Muscle of back (tissue), 11 donors: ENCODE results near the gene TMPRSS11D. TPM values are rescaled to one million over a fixed set of nuclear protein-coding genes. Genes with fewer than 3 reads are reported as not detected.
A peak's percentile ranks its signal among the peaks of the same experiment; 100 is the strongest.

Source experiments
- DNase-seq, 3 donors: peaks; one replicate each; pipeline versions ENCODE4 v3.0.0 to v3.0.0-alpha.2; 2013
- polyA plus RNA-seq, 10 donors: library from polyadenylated mRNA; unstranded; fragments of 120-200 nt; gene quantifications; one replicate each; pipeline ENCODE4 v1.2.1, GENCODE V29; 2013; ENCODE audit not compliant: insufficient read length in 10 of 10

The TMPRSS11D gene
- polyA plus RNA-seq, 10 donors: 0.17 to 0.92 (median 0.34) TPM; not detected in 6

DNA sequence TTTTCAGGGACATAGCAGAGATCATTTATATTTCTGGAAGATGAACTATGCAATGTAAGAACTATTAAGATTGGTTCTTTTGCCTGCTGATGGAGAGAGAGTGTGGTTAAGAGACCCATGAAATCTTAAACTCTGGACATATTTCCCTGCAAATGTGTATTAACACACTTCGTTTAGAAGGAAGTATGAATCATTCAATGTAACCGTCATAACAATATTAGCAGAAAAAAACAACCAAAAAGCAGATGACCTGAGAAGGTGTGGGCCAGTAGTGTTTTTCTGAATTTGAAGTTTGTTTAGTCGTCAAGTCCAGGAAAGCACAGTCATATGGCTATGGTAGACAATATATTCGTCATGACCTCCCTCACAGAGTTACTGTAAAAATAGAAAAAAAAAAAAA is 2.5 kb upstream of the TMPRSS11D start:
- no peak for DNase-seq

GRCh38 chr4:67885762-67886161 is 2.0 kb upstream of the TMPRSS11D start:
- DNase-seq: peak in 1 of 3 donors; percentile 88

GRCh38 chr4:67884701-67885100 is 899 bp upstream of the TMPRSS11D start:
- no peak for DNase-seq

DNA sequence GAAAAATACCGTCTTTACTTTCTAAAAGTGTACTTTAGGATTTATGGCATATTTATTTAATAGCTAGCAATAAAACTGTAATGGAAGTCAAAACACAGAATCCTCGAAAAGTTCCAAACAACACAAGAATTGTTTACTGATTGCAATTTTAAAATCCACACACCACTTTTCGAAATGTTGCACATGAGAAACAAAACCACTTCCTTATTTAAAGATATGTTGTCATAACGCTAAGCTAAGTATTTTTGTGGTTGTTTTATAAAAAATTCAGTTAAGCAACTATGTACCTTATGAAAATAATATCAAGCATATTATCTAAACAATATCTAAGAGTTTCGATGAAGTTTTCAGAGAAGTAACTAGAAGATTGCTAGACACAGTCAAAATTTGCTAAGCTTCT is 344 bp downstream of the TMPRSS11D start:
- no peak for DNase-seq

- peak; percentile 77 to 93 (median 78) for DNase-seq
These were observed 2.8 kb downstream of the TMPRSS11D start for GRCh38 chr4:67880866-67881610.

- no peak for DNase-seq
These were observed 4.3 kb downstream of the TMPRSS11D start for GRCh38 chr4:67879486-67879885.

GRCh38 chr4:67877086-67877485 is 6.7 kb downstream of the TMPRSS11D start:
- no peak for DNase-seq

DNA sequence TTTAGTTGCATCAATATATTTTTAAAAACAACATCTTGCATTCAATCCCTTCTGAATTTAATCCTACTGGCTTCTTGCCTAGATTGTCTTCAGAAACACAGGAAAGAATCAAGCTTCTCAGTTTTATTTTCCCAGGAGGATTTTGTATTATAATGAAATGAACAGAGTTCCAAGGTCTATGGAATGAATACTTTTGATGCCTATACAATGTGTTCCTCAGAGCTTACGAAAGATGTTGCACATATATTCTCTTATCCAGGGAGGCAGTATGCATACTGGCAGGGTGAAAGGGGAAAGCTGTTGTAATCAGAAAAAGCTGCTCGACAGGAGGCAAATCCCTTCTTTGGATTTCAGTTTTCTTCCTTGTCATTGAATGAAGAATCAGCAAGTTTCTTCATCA is 8.8 kb downstream of the TMPRSS11D start:
- peak; percentile 44 to 83 (median 57) for DNase-seq

DNA sequence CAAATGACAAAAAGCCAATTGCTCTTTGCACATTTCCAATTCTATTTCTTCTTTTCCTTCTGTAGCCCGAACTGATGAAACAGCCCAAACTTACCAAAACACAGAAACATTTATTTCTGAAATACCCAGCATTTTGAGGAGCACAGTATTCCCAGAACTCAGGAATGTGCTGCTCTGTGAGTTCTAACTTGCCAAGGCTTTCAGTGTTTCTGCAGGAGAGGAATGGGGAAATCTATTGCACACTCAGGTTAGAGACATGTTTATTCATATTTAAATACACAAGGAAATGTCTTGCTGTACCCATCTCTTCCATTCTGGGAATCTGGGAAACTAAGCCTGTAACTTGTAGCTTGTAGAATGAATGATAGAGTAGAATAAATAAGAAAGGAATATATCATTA is 10.7 kb downstream of the TMPRSS11D start:
- peak in 1 of 3 donors; percentile 24 for DNase-seq

DNA sequence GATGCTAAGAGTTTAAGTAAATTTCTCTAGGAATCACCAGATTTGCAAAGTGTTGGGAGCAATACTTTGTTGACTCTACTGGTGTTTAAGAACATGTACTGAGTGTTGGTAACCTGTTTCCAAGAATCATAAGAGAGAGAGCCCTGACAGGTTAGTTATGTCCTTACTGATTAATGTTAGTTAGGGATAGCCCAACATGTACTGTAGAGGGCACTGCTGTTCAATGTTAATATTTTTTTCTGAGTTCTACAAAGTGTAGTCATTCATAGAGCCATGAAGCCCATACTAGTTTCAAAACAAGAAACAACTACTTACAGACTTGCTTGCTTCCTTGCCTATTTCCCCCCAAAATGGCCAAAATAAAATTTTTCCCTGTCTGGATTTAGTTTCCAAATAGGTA is 11.9 kb downstream of the TMPRSS11D start:
- peak in 2 of 3 donors; percentile 41 to 60 for DNase-seq

DNA sequence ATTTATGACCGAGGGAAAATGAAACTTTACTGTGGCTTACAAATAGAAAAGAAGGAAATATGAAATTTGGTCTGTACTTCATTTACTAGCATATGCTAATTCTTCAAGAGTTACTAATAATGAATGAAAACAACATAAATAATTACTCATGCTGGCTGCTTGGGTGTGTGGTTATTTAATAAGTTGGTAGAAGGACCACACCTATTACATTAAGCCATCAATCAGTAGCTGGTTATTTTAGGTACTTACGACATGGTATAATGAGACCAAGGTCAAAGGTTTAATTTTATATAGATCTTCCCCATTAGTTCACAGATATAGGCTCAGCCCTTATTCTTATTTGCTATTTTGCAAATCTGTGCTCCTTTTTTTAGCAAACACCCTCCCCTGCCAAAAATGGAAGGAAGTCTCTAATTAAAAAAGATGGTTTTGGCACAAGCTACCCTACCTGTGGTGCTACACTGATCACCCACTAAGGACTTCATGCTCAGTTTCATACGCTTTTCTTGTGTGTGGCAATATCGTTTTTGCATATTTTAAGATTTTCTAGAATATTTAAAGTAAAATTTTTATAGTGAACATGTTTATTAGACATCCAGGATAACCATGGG is 14.1 kb downstream of the TMPRSS11D start:
- DNase-seq: no peak

DNA sequence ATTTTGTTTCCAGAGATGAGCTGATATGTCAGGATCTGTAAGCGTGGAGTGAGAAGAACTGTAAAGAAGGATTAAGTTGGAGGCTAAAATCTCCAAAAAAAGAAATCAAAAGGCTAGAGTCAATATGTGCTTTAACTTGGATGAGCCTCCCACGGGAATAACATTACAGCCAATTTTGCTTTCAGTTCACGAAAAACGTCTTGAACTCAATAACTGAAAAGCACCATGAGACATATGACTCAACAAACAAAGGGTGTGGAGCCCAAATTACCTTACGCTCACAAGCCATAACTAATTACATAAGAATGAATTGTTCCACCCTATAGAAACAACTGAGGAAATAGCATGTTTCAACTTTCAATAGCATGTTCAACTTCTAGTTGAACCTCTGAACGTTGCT is 22.3 kb downstream of the TMPRSS11D start:
- DNase-seq: peak in 2 of 3 donors; percentile 44 to 70

- DNase-seq: no peak
These were observed 30.5 kb downstream of the TMPRSS11D start for GRCh38 chr4:67853336-67853735.

DNA sequence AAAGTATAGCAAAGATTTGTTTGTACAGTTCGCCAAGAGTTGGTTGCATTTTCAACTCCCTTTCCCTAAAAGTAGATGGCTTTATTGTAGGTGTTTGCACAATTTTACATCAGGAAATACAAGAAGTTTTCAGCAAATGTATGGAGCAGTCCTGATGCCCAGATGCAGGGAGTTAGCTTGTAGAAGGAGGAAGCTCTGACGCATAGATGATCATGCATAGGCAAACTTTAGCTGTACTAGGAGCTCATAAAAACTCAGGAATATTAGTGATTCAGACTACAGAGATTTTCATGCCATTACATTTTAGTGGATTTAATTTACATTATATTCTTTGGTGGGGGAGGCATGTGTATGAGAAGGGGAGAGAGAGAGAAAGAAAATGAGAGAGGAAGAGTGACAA is 62.9 kb downstream of the TMPRSS11D start:
- DNase-seq: no peak

- no peak for DNase-seq
These were observed 73.8 kb downstream of the TMPRSS11D start for GRCh38 chr4:67810011-67810410.

DNA sequence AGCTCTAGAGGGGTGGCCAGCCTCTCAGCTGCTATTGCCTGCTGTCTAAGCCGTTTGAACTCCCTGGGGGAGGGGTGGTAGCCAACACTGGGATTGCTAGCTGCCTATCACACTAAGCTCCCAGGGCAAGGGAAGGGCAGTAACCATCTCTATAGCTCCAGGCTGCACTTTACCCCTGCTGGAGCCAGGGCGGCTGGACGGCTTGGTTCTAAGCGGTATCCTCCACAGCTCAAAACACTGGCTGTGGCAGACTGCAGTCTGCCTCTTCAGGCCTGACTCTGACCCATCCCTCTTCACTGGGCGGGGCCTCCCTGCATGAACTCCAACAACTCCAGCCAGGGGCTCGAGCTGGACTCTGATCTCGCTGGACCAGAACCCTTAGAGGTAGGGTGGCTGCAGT is 74.3 kb downstream of the TMPRSS11D start:
- no peak for DNase-seq

GRCh38 chr4:67796810-67797209 is 87.0 kb downstream of the TMPRSS11D start:
- no peak for DNase-seq

DNA sequence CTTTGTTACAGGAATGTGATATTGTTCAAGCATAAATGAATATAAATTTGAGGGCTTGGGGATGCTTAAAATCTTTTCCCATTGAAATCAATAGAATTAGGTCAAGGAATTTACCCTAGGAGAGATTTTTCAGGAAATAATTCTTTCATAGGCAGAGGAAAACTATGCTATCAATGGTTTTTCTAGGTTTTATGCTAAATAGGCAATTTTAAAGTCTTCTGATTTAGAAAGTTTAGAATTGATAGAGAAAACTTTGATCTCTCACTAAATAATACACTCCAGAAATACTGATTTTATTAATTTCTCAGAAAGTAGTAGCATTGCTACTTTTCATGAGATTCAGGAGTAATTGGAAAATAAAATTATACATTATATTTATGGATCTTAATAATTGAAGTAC is 93.1 kb downstream of the TMPRSS11D start:
- no peak for DNase-seq

- no peak for DNase-seq
These were observed 96.5 kb downstream of the TMPRSS11D start for GRCh38 chr4:67787311-67787710.

GRCh38 chr4:67785528-67785927 is 98.3 kb downstream of the TMPRSS11D start:
- no peak for DNase-seq

- DNase-seq: no peak
These were observed 104.2 kb downstream of the TMPRSS11D start for GRCh38 chr4:67779631-67780030.

DNA sequence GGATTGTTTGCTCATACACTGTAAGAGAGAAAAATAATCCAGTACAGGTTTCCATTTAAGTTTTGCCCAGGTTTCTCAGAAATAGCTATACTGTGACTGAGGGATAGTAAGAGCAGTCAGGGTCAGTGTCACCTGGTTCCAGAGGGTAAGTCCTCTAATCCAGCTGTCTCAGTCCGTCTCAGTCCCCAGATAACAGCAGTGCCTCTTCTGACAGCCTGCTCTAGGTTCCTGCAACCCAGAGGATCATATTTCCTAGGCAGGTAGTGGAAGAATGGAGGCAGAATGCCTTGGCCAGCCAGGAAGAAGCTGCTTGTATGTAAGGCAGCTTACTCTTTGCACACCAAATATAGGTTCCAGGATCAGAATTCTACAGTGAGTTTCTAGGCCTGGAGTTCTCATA is 107.1 kb downstream of the TMPRSS11D start:
- DNase-seq: peak in 2 of 3 donors; percentile 6 to 14
